Measurements from ENCODE around the gene MYL11.

Gene MYL11

GRCh38 chr16:30397776-30398660, 23.4 kb downstream of the MYL11 start:
- no peak for DNase-seq (ENCODE audit: low spot score)
- TF ChIP-seq CTCF (IDR thresholded peaks at IDR 0.05; ENCODE audit: borderline replicate concordance, control extremely low read depth, extremely low read depth, insufficient read depth, missing control alignments), result no peak
- in situ Hi-C loops (cut with MboI; ENCODE audit: low sequenced_read_pairs, unreplicated experiment), result no loop called here

DNA sequence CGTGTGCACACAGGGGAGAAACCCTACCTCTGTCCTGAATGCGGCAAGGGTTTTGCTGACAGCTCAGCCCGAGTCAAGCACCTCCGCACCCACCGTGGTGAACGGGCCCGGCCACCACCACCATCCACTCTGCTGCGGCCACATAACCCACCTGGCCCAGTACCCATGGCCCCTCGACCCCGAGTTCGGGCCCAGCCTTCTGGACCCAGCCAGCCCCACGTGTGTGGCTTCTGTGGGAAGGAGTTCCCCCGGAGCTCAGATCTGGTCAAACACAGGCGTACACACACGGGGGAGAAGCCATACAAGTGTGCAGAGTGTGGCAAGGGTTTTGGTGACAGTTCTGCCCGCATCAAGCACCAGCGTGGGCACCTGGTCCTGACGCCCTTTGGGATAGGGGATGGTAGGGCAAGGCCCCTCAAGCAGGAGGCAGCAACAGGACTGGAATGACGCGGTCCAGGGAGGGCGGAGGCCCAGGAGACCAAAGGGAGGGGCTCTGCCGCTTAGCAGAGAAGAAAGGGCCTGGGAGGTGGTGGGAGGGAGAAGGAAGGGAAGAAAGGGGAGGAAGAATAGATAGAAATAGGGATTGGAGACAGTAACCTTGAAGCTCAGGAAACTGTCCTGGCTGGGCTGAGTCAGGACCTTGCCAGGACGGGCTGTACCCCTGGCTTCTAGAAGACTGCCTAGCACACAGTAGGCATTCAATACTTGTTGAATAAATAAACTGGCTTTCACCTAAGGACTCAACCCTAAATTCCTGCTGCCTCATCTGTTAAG, 24.2 kb downstream of the MYL11 start:
- DNase-seq (ENCODE audit: low spot score), result peak; percentile 13
- no peak for TF ChIP-seq CTCF (IDR thresholded peaks at IDR 0.05; ENCODE audit: borderline replicate concordance, control extremely low read depth, extremely low read depth, insufficient read depth, missing control alignments)
- in situ Hi-C loops (cut with MboI; ENCODE audit: low sequenced_read_pairs, unreplicated experiment), result no loop called here

GRCh38 chr16:30399435-30400186, 25.0 kb downstream of the MYL11 start:
- no peak for DNase-seq (ENCODE audit: low spot score)
- in situ Hi-C loops (cut with MboI; ENCODE audit: low sequenced_read_pairs, unreplicated experiment), result loop anchor here (25.0 kb wide), 2 partner anchors 212 to 287 kb away; partner anchors contain the start of genes BOLA2B, CORO1A, GDPD3 and MAPK3
- no peak for TF ChIP-seq CTCF (IDR thresholded peaks at IDR 0.05; ENCODE audit: borderline replicate concordance, control extremely low read depth, extremely low read depth, insufficient read depth, missing control alignments)

- no peak for TF ChIP-seq CTCF (IDR thresholded peaks at IDR 0.05; ENCODE audit: borderline replicate concordance, control extremely low read depth, extremely low read depth, insufficient read depth, missing control alignments)
- in situ Hi-C loops (cut with MboI; ENCODE audit: low sequenced_read_pairs, unreplicated experiment), result loop anchor here (25.0 kb wide), 2 partner anchors 215 to 290 kb away; partner anchors contain the start of genes BOLA2B, CORO1A, GDPD3 and MAPK3
- DNase-seq (ENCODE audit: low spot score), result no peak
These were observed 27.3 kb downstream of the MYL11 start for GRCh38 chr16:30401768-30402425.

- TF ChIP-seq CTCF (IDR thresholded peaks at IDR 0.05; ENCODE audit: borderline replicate concordance, control extremely low read depth, extremely low read depth, insufficient read depth, missing control alignments), result no peak
- no peak for DNase-seq (ENCODE audit: low spot score)
- in situ Hi-C loops (cut with MboI; ENCODE audit: low sequenced_read_pairs, unreplicated experiment), result loop anchor here (25.0 kb wide), 2 partner anchors 219 to 294 kb away; partner anchors contain the start of genes BOLA2B, CORO1A, GDPD3 and MAPK3
These were observed 32.1 kb downstream of the MYL11 start for GRCh38 chr16:30406795-30407101.

Measured in GM13976 (cell line).